Vagina (tissue), 2 donors: ENCODE results near the gene UPK2.

Source experiments
- POLR2A ChIP-seq, 2 donors: fragments of 450-650 bp; IDR thresholded peaks; one replicate each; pipeline ENCODE4 v1.6.1; 2017; ENCODE audit warnings: antibody characterized with exemption in 2 of 2, mild to moderate bottlenecking in 2 of 2, moderate library complexity in 2 of 2
- TF ChIP-seq, protein P1 (sequence below), 3 experiments: fragments of 450-650 bp in 2 of 3; fragments of 200-600 bp in 1 of 3; sonication (generic) in 1 of 3; IDR thresholded peaks; one replicate each; pipeline ENCODE4 v1.5.1; 2017 to 2019; ENCODE audit warnings: antibody characterized with exemption in 3 of 3, mild to moderate bottlenecking in 2 of 3, moderate library complexity in 2 of 3

DNA sequence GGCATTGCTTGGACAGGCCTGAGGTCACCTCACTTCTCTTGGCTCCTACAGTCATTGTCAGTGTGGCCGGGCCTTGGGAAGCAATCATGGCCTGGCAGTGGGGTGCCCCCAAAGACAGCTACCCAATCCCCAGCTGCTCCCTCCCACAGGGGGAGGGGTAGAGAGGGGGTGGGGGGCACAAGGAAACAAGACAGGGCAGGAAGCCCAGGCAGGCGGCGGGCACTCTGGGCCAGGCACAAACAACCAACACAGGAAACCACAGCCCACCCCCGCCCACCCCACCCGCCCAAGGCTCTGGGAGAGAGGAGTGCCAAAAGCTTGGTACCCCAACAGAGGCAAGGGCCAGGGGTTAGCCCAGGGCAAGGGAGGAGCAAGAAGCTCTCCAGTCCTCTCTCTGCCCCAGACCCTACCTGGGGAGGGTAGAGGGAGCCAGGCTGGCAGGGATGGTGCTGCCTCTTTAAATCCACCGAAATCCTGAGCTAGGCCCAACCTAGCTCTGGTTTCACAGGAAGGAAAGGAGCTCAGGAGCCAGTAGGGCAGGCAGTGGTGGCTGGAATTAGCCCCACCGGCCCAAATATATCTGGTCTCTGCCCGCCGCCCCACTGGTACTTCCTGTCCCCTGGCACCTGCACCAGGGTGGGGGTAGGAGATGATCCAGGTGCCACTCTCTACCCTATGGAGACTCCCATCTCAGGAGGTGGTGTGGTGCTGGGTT lies 42.5 kb upstream of the UPK2 start:
- TF ChIP-seq, protein P1, sequence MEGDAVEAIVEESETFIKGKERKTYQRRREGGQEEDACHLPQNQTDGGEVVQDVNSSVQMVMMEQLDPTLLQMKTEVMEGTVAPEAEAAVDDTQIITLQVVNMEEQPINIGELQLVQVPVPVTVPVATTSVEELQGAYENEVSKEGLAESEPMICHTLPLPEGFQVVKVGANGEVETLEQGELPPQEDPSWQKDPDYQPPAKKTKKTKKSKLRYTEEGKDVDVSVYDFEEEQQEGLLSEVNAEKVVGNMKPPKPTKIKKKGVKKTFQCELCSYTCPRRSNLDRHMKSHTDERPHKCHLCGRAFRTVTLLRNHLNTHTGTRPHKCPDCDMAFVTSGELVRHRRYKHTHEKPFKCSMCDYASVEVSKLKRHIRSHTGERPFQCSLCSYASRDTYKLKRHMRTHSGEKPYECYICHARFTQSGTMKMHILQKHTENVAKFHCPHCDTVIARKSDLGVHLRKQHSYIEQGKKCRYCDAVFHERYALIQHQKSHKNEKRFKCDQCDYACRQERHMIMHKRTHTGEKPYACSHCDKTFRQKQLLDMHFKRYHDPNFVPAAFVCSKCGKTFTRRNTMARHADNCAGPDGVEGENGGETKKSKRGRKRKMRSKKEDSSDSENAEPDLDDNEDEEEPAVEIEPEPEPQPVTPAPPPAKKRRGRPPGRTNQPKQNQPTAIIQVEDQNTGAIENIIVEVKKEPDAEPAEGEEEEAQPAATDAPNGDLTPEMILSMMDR (IDR thresholded peaks at IDR 0.05) = no peak
- no peak for TF ChIP-seq POLR2A (IDR thresholded peaks at IDR 0.05)
